ENCODE data around the gene SNRNP70.
A peak's percentile ranks its signal among the peaks of the same experiment; 100 is the strongest.
"Not testable (repeated sequence)": the region's sequence is repeated elsewhere in the genome, so short reads cannot be mapped to it uniquely, and the experiment has no call there.

The SNRNP70 gene

DNA sequence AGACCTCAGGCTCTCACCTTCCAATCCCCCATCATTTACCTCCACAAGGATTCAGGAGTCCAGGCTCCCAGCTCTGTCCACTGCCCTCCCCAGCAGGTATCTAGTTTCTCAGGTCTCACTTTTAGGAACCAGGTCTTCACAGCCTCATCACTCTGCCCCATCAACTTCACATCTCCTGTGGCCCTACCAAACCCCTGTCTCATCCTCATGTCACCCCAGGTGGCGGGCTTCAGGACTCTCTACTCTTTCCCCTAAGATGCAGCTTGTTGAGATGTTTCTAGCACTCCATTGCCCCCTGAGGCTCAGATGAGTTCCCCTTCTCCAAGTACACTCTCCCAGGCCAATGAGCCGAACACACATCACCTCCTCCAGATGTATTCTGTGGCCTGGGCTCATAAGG lies 35.6 kb downstream of the SNRNP70 start:
- Histone ChIP-seq H3K27ac (no peak overlapping the region), H3K4me3 (no peak overlapping the region)
- no peak for DNase-seq (ENCODE audit: low spot score)
- no peak for TF ChIP-seq CTCF (IDR thresholded peaks at IDR 0.05)

GRCh38 chr19:49121841-49122240 lies 36.6 kb downstream of the SNRNP70 start:
- not testable (repeated sequence) for DNase-seq (ENCODE audit: low spot score); H3K4me3 ChIP-seq; H3K27ac ChIP-seq

- DNase-seq (ENCODE audit: low spot score); H3K4me3 ChIP-seq; H3K27ac ChIP-seq: not testable (repeated sequence)
Observed at GRCh38 chr19:49123285-49123684, 38.0 kb downstream of the SNRNP70 start.

DNA sequence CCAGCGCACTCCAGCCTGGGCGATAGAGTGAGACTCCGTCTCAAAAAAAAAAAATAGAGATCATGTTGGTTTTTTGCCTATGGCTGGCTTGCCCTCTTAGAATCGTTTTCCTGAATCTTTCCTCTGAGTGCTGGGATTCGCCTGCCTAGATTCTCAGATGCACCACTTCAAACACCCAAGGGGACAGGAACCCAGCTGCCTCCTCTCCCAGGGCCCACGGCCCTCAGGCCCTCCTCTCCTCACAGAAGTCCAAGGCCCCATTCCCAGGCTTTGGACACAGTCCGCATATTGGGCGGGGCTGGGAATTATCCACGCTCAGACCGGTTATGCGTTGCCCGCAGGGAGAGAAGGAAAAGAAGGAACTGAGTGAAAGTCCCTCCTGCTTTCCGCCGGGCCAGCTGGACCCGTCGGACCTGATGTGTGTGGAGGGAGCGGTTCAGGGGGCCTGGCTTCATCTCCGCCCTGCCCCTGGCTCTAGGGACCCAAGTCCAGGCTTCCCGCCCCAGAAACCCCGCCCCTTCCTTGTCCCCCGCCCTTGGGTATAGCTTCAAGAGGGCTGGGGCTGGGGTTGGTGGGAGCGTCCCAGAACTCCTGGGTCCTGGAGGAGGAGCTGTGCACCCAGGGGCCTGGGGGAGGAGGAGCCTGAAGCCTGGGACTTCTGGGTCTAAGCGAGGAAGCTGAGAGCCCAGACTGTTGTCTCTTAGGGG lies 39.9 kb downstream of the SNRNP70 start:
- no peak overlapping the region for H3K27ac ChIP-seq
- no peak for TF ChIP-seq CTCF (IDR thresholded peaks at IDR 0.05)
- no peak overlapping the region for H3K4me3 ChIP-seq
- DNase-seq (ENCODE audit: low spot score), result no peak

DNA sequence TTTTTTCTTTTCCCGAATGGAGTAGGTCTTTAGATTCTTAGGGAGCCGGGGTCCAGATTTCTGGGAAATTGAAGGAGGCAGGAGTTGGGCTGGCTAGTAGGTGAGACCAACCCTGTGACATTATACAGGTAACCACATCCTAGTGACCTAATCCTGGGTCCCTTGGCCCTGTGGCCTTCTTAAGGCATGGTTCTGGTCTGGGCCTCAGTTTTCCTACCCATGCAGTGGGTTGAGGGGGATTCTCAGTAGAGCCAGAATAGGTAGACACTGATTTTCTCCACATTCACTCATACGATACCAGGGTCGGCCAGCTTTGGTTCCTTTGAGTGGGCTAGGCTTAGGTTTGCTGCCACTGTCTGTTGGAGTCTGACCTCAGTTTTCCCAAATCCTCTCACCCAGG lies 41.3 kb downstream of the SNRNP70 start:
- Histone ChIP-seq H3K4me3 (no peak overlapping the region), H3K27ac (no peak overlapping the region)
- no peak for TF ChIP-seq CTCF (IDR thresholded peaks at IDR 0.05)
- no peak for DNase-seq (ENCODE audit: low spot score)

DNA sequence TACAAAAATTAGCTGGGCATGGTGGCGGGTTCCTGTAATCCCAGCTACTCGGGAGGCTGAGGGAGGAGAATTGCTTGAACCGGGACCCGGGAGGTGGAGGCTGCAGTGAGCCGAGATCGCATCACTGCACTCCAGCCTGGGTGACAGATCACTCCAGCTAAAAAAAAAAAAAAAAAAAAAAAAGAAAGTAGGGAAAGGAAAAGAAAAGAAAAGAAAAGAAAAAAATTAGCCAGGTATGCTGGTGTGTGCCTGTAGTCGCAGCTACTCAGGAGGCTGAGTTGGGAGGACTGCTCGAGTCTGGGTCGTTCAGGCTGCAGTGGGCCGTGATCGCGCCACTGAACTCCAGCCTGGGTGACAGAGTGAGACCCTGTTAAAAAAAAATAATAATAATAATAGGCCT lies 42.0 kb downstream of the SNRNP70 start:
- H3K27ac ChIP-seq, H3K4me3 ChIP-seq: not testable (repeated sequence)

DNA sequence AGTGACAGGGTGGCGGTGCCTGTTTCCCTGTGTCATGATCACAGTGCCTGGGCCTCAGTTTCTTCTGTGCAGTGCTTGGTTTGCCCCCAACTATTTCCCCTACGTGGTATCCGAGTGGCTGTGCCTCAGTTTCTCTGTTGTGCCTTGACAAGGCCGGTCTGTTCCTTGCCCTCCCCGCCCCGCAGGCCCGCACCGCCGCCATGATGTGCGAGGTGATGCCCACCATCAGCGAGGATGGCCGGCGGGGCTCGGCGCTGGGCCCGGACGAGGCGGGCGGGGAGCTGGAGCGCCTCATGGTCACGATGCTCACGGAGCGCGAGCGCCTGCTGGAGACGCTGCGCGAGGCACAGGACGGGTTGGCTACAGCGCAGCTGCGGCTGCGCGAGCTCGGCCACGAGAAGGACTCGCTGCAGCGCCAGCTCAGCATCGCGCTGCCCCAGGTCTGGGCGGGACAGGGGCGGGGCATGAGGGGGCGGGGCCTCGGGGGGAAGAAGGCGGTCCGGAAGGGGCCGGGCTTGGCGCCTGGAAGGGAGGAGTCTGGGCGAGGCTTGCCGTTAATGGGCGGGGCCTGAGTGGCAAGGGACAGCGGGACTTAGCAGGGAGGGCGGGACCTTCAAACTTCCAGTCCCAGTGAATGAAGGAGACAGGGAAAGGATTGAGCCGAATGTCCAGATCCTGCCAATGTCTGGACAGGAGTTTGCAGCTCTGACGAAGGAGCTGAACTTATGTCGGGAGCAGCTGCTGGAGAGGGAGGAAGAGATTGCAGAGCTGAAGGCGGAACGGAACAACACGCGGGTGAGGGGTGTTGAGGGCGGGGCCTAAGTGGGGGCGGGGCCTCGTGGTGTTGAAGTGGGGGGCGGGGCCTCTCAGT lies 42.7 kb downstream of the SNRNP70 start:
- H3K27ac ChIP-seq, result peak overlapping the region; percentile 23 to 74
- H3K4me3 ChIP-seq, result peak overlapping the region; percentile 57
- no peak for TF ChIP-seq CTCF (IDR thresholded peaks at IDR 0.05)
- DNase-seq (ENCODE audit: low spot score), result peak; percentile 98

More for the DNA sequence above, 42.0 kb downstream of the SNRNP70 start:
- not testable (repeated sequence) for DNase-seq (ENCODE audit: low spot score)

DNA sequence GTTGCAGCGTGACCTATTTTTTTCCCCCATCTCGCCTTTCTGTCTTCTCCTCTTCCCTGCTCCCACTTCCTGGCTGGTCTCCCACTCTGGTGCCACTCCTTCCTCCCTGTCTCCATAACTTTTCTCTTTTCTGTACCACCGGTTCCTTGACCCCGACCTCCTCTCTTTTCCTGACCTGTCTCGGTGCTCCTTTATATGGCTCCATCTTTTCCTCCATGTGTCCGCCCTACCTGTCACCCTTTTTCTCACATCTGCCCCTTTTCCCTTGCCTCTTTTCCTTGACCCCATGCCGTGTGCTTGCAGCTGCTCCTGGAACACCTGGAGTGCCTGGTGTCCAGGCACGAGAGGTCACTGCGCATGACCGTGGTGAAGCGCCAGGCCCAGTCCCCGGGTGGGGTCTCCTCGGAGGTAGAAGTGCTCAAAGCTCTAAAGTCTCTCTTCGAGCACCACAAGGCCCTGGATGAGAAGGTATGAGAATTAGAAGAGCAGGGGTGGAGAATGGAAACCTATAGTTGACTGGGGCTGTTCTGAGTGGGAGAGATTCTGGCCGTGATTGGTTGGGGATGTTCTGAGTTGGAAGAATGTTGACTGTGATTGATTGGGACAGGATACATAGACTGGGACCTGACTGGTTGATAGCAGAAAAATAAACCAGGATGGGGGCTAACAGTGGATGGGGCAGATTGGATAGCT lies 43.4 kb downstream of the SNRNP70 start:
- peak overlapping the region in 1 of 2 donors; percentile 74 for H3K27ac ChIP-seq
- TF ChIP-seq CTCF (IDR thresholded peaks at IDR 0.05), result no peak
- H3K4me3 ChIP-seq, result peak overlapping the region; percentile 57
- DNase-seq (ENCODE audit: low spot score), result no peak

All from coronary artery (tissue), 2 donors.